K562 (cell line): Measurements from ENCODE around the gene SELENOM. TPM values are rescaled to one million over a fixed set of nuclear protein-coding genes. Genes with fewer than 3 reads are reported as not detected.

ENCODE experiments used
- ARHGAP35 ChIP-seq: fragments of 450-650 bp; IDR thresholded peaks from 2 replicates; pipeline ENCODE4 v1.6.1; 2018; ENCODE audit not compliant: partially characterized antibody
- ARID1B ChIP-seq: fragments of 450-650 bp; IDR thresholded peaks from 2 replicates; pipeline ENCODE4 v1.6.1; 2016; ENCODE audit warnings: antibody characterized with exemption, mild to moderate bottlenecking, inconsistent platforms
- ATF1 ChIP-seq, 2 experiments: fragments of 450-650 bp in 1 of 2; IDR thresholded peaks; 2 replicates each; pipeline ENCODE4 v1.6.1; 2016; ENCODE audit warnings: missing compliant biosample characterization in 1 of 2, missing genetic modification characterization in 1 of 2
- CBX1 ChIP-seq: sonication (generic); IDR thresholded peaks from 2 replicates; pipeline ENCODE4 v1.6.1; 2016; ENCODE audit warnings: antibody characterized with exemption, low read depth, mild to moderate bottlenecking
- GATA2 ChIP-seq: sonication (generic); formaldehyde crosslinking; IDR thresholded peaks from 2 replicates; pipeline ENCODE4 v1.4.0; 2020; ENCODE audit warnings: mild to moderate bottlenecking, missing genetic modification reagents
- GATAD2A ChIP-seq: fragments of 450-650 bp; IDR thresholded peaks from 2 replicates; pipeline ENCODE4 v1.6.1; 2017
- NR2F6 ChIP-seq: fragments of 450-650 bp; formaldehyde crosslinking; IDR thresholded peaks from 2 replicates; pipeline ENCODE4 v1.4.0; 2020; ENCODE audit warnings: mild to moderate bottlenecking
- POLR3G ChIP-seq: IDR thresholded peaks from 2 replicates; pipeline ENCODE4 v1.6.1; 2011; ENCODE audit not compliant: insufficient read length, insufficient replicate concordance; ENCODE audit errors: extremely low read depth
- SMAD3 ChIP-seq: fragments of 450-650 bp; formaldehyde crosslinking; conservative IDR thresholded peaks from 2 replicates; pipeline ENCODE4 v1.4.0; 2020; ENCODE audit warnings: mild to moderate bottlenecking
- STAT5B ChIP-seq: fragments of 250-450 bp; sonication (Bioruptor Pico); IDR thresholded peaks from 2 replicates; pipeline ENCODE4 v1.8.0; 2021; ENCODE audit warnings: mild to moderate bottlenecking, inconsistent platforms
- TCF3 ChIP-seq: sonication (generic); formaldehyde crosslinking; IDR thresholded peaks from 2 replicates; pipeline ENCODE4 v1.4.0; 2020; ENCODE audit warnings: mild to moderate bottlenecking, missing genetic modification reagents
- THRAP3 ChIP-seq: fragments of 450-650 bp; IDR thresholded peaks from 2 replicates; pipeline ENCODE4 v1.6.1; 2016; ENCODE audit warnings: mild to moderate bottlenecking, inconsistent platforms, borderline replicate concordance
- ZNF589 ChIP-seq: fragments of 200-800 bp; sonication (Bioruptor generic); IDR thresholded peaks from 2 replicates; pipeline ENCODE4 v1.6.1; 2016; ENCODE audit warnings: low read depth, missing genetic modification characterization, missing compliant biosample characterization
- polyA plus RNA-seq, 8 experiments: library from polyadenylated mRNA; depleted of rRNA in 4 of 8; stranded (reverse) in 5 of 8; unstranded in 3 of 8; fragments of >200 nt; fragmentation: Nextera tagmentation in 2 of 8; fragmentation: Illumina TruSeq in 1 of 8; extraction: Ambion mirVana in 2 of 8; extraction: Trizol in 1 of 8; gene quantifications; 2 replicates each; pipeline versions ENCODE4 v1.2.1 to v1.2.3, GENCODE V29; 2011 to 2014; ENCODE audit warnings: inconsistent platforms in 1 of 8, missing spikeins in 1 of 8
- total RNA-seq, 7 experiments: library from RNA; depleted of rRNA in 6 of 7; stranded (reverse); fragments of >200 nt in 6 of 7; fragmentation: Illumina TruSeq in 2 of 7; extraction: Trizol in 2 of 7; gene quantifications; 2 replicates each; pipeline versions ENCODE4 v1.2.1 to v1.2.3, GENCODE V29; 2011 to 2021; ENCODE audit warnings: low replicate concordance in 1 of 7
- TF ChIP-seq, protein P1 (sequence below): sonication (generic); formaldehyde crosslinking; IDR thresholded peaks from 2 replicates; pipeline ENCODE4 v1.8.0; 2022; ENCODE audit warnings: mild to moderate bottlenecking, low read depth, missing genetic modification reagents
- TF ChIP-seq, protein P2 (sequence below), 2 experiments: fragments of 450-650 bp in 1 of 2; sonication (generic) in 1 of 2; formaldehyde crosslinking; conservative IDR thresholded peaks; 2 replicates each; pipeline versions ENCODE4 v1.4.0 to v1.8.1; 2020 to 2022; ENCODE audit warnings: mild to moderate bottlenecking in 1 of 2, missing genetic modification reagents in 1 of 2
- TF ChIP-seq, protein P3 (sequence below), 2 experiments: fragments of 250-450 bp in 1 of 2; fragments of 450-650 bp in 1 of 2; sonication (Bioruptor Pico) in 1 of 2; IDR thresholded peaks; 2 replicates each; pipeline versions ENCODE4 v1.6.1 to v1.8.0; 2016 to 2021; ENCODE audit warnings: mild to moderate bottlenecking in 2 of 2, moderate library complexity in 2 of 2, missing compliant biosample characterization in 1 of 2, missing genetic modification characterization in 1 of 2
- TF ChIP-seq, protein P4 (sequence below): fragments of 250-450 bp; sonication (Bioruptor Pico); IDR thresholded peaks from 2 replicates; pipeline ENCODE4 v1.8.0; 2022; ENCODE audit warnings: moderate library complexity, mild to moderate bottlenecking, inconsistent platforms
- TF ChIP-seq, protein P5 (sequence below): fragments of 250-450 bp; sonication (Bioruptor Pico); IDR thresholded peaks from 2 replicates; pipeline ENCODE4 v1.5.0; 2020; ENCODE audit warnings: mild to moderate bottlenecking, borderline replicate concordance

SELENOM gene
- total and polyA plus RNA-seq, 9 of the 15 experiments (the other 6 are each of a cell fraction or from before 2014, with no cell fraction given), result 1.2 to 10.6 (median 3.7) TPM

DNA sequence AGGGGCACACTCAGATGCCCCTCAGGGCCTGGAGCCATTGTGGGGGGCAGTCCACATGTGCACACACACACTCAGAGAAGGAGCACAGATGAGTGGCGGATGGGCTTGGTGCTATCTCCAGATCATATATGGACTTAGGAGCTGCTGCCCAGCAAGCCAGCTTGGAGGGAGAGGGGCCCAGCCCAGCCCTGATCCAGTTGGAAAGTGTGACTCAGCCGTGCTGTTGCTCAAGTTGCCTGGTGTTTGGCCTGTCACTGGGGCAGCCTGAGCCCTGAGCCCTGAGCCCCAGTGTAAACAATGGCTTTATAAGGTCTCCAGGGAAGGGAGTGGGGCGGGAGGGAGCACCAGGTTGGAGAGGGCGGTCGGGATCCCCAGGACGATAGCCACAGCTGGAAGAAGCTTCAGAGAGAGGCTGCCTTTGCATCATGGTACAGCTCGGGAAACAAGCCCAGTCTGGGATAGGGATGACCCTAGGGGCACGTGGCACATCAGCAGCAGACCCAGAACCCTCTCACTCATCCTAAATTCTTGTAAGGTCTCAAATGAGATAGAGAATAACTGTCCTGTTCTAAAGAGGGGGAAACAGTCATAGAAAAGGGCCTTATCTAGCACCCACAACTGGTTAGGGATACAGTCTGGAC, 4.8 kb downstream of the SELENOM start (continued):
- TF ChIP-seq, protein P1, sequence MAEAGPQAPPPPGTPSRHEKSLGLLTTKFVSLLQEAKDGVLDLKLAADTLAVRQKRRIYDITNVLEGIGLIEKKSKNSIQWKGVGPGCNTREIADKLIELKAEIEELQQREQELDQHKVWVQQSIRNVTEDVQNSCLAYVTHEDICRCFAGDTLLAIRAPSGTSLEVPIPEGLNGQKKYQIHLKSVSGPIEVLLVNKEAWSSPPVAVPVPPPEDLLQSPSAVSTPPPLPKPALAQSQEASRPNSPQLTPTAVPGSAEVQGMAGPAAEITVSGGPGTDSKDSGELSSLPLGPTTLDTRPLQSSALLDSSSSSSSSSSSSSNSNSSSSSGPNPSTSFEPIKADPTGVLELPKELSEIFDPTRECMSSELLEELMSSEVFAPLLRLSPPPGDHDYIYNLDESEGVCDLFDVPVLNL (CRISPR knock-in tag), result no peak
- TF ChIP-seq NR2F6 (CRISPR knock-in tag) (no peak), ARHGAP35 (no peak), GATA2 (CRISPR knock-in tag) (peak; percentile 67), ATF1 (CRISPR knock-in tag; IDR thresholded peaks at IDR 0.05) (no peak), ATF1 (tag; IDR thresholded peaks at IDR 0.05) (no peak), THRAP3 (no peak), POLR3G (no peak), ZNF589 (CRISPR knock-in tag) (no peak), ARID1B (peak; percentile 46; the same call in 1 of the 2 replicates), GATAD2A (no peak), CBX1 (no peak), TCF3 (CRISPR knock-in tag) (no peak), STAT5B (CRISPR knock-in tag) (no peak), SMAD3 (CRISPR knock-in tag) (no peak)
- TF ChIP-seq, protein P2, sequence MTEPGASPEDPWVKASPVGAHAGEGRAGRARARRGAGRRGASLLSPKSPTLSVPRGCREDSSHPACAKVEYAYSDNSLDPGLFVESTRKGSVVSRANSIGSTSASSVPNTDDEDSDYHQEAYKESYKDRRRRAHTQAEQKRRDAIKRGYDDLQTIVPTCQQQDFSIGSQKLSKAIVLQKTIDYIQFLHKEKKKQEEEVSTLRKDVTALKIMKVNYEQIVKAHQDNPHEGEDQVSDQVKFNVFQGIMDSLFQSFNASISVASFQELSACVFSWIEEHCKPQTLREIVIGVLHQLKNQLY (CRISPR knock-in tag; conservative IDR thresholded peaks at IDR 0.05), result no peak
- TF ChIP-seq, protein P3, sequence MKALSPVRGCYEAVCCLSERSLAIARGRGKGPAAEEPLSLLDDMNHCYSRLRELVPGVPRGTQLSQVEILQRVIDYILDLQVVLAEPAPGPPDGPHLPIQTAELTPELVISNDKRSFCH (CRISPR knock-in tag; IDR thresholded peaks at IDR 0.05), result no peak
- TF ChIP-seq, protein P3 (tag; IDR thresholded peaks at IDR 0.05), result no peak
- TF ChIP-seq, protein P4, sequence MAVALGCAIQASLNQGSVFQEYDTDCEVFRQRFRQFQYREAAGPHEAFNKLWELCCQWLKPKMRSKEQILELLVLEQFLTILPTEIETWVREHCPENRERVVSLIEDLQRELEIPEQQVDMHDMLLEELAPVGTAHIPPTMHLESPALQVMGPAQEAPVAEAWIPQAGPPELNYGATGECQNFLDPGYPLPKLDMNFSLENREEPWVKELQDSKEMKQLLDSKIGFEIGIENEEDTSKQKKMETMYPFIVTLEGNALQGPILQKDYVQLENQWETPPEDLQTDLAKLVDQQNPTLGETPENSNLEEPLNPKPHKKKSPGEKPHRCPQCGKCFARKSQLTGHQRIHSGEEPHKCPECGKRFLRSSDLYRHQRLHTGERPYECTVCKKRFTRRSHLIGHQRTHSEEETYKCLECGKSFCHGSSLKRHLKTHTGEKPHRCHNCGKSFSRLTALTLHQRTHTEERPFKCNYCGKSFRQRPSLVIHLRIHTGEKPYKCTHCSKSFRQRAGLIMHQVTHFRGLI (CRISPR knock-in tag), result no peak
- TF ChIP-seq, protein P5, sequence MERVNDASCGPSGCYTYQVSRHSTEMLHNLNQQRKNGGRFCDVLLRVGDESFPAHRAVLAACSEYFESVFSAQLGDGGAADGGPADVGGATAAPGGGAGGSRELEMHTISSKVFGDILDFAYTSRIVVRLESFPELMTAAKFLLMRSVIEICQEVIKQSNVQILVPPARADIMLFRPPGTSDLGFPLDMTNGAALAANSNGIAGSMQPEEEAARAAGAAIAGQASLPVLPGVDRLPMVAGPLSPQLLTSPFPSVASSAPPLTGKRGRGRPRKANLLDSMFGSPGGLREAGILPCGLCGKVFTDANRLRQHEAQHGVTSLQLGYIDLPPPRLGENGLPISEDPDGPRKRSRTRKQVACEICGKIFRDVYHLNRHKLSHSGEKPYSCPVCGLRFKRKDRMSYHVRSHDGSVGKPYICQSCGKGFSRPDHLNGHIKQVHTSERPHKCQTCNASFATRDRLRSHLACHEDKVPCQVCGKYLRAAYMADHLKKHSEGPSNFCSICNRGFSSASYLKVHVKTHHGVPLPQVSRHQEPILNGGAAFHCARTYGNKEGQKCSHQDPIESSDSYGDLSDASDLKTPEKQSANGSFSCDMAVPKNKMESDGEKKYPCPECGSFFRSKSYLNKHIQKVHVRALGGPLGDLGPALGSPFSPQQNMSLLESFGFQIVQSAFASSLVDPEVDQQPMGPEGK (CRISPR knock-in tag), result no peak
